ENCODE results near the gene PRM1. TPM values are rescaled to one million over a fixed set of nuclear protein-coding genes. Genes with fewer than 3 reads are reported as not detected.
A peak's percentile ranks its signal among the peaks of the same experiment; 100 is the strongest.

The PRM1 gene
- total and polyA plus RNA-seq, 2 donors = 0.34 TPM; not detected in 1

DNA sequence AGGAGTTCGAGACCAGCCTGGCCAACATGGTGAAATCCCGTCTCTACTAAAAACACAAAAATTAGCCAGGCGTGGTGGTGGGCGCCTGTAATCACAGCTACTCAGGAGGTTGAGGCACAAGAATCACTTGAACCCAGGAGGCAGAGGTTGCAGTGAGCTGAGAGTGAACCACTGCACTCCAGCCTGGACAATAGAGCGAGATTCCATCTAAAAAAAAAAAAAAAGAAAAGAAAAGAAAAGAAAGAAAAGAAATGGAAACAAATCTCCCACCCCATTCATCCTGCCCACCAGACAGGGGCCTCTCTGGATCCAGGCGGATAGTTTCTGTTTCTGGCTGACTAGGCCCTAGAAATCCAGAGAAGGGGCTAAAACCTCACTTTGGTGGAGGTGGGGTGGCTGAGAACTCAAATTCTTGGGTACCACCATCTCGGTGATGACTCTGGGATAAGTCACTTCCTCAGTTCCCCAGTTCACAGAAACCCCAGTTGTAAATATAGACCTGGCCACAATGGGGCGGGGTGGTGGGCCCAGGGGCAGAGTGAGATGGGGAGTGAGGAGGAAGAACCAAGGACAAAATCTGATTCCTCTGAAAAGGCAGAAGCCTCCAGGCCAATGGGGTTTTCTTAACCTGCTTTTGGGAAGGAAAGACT, 47.3 kb downstream of the PRM1 start:
- H3K9me3 ChIP-seq (ENCODE audit: control insufficient read depth in 2 of 2, insufficient read depth in 1 of 2, low read length in 1 of 2) = no peaks in the 10 kb centered on the region
- H3K36me3 ChIP-seq (ENCODE audit: control insufficient read depth in 2 of 2, insufficient read depth in 2 of 2, low read length in 1 of 2) = no peaks in the 10 kb centered on the region
- peak in 1 of 9 donors; percentile 60 for DNase-seq (ENCODE audit: low read depth in 6 of 9, low spot score in 9 of 9)
- H3K4me3 ChIP-seq (ENCODE audit: low read length in 2 of 2) = peak overlapping the region in 1 of 2 donors; percentile 16
- peak overlapping the region; percentile 91 to 93 for H3K27ac ChIP-seq (ENCODE audit: low read depth in 1 of 2, low read length in 1 of 2)
- 39% methylated on average over 8 of the region's 8 CpGs for WGBS
- H3K4me1 ChIP-seq (ENCODE audit: control insufficient read depth in 2 of 2, insufficient read depth in 2 of 2, low read length in 2 of 2) = peaks cover 21 to 73% of the 10 kb centered on the region in 2 donors
- H3K27me3 ChIP-seq (ENCODE audit: control insufficient read depth in 2 of 2, insufficient read depth in 1 of 2, low read length in 1 of 2) = no peaks in the 10 kb centered on the region

DNA sequence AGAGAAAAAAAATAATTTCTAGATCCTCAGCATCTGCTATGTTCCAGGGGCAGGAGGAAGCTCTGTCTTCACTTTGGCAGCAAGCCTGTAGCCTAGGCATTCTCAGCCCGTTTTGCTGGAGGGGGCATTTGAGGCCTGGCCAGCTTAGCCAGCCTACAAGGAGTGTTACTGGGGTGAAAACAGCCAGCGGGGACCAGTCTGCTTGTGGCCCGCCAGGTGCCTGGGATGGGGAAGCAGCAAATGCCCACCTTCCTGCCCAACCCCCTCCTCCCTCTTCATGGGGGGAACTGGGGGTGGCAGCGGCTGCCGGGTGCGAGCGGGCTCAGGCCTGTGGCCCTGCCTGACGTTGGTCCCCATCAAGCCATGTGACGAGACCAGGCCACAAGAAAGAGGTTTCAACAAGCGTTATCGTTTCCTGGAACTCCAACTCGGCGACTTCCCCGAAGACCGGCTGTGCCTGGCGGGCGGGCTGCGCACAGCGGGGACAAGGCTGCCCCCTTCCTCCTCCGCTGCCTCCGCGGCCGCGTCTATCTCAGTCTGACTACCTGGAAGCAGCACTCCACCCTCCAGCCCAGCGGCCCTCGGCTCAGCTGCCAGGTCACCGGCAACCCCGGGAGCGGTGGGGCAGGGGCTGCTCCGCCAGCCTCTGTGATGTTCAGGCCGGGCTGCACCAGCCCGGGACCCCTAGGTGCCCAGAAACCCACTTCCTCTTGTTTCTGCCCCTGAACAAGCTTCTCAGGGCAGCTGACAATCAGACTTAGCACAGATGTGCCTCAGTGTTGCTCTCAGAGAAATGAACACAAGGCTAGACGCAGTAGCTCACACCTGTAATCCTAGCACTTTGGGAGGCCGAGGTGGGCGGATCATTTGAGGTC, 48.0 kb downstream of the PRM1 start:
- Histone ChIP-seq H3K4me1 (ENCODE audit: control insufficient read depth in 2 of 2, insufficient read depth in 2 of 2, low read length in 2 of 2) (peaks cover 21 to 71% of the 10 kb centered on the region in 2 donors), H3K36me3 (ENCODE audit: control insufficient read depth in 2 of 2, insufficient read depth in 2 of 2, low read length in 1 of 2) (no peaks in the 10 kb centered on the region), H3K27me3 (ENCODE audit: control insufficient read depth in 2 of 2, insufficient read depth in 1 of 2, low read length in 1 of 2) (no peaks in the 10 kb centered on the region), H3K27ac (ENCODE audit: low read depth in 1 of 2, low read length in 1 of 2) (peak overlapping the region; percentile 91 to 93), H3K9me3 (ENCODE audit: control insufficient read depth in 2 of 2, insufficient read depth in 1 of 2, low read length in 1 of 2) (no peaks in the 10 kb centered on the region), H3K4me3 (ENCODE audit: low read length in 2 of 2) (peak overlapping the region in 1 of 2 donors; percentile 16)
- peak in 7 of 9 donors; percentile 69 to 91 (median 77) for DNase-seq (ENCODE audit: low read depth in 6 of 9, low spot score in 9 of 9)
- WGBS = 4% methylated on average over 35 of the region's 35 CpGs

DNA sequence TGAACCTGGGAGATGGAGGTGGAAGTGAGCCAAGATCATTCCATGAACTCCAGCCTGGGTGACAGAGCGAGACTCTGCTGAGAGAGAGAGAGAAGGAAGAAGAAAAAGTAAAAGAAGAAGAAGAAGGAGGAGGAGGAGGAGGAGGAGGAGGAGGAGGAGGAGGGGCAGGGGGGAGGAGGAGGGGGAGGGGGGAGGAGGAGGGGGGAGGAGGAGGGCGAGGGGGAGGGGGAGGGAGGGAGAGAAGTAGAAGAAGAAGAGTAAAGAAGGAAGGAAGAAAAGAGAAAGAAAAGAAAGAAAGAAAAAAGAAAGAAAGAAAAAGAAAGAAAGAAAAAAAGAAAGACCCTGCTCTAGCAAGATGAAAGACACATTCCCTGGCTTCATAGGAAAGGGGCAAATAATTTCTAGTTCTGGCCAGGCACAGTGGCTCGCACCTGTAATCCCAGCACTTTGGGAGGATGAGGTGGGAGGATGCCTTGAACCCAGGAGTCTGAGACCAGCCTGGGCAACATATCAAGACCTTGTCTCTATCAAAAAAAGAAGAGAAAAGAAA, 48.8 kb downstream of the PRM1 start:
- Histone ChIP-seq H3K27ac (ENCODE audit: low read depth in 1 of 2, low read length in 1 of 2) (peak overlapping the region; percentile 91 to 93), H3K4me1 (ENCODE audit: control insufficient read depth in 2 of 2, insufficient read depth in 2 of 2, low read length in 2 of 2) (peaks cover 21 to 69% of the 10 kb centered on the region in 2 donors), H3K9me3 (ENCODE audit: control insufficient read depth in 2 of 2, insufficient read depth in 1 of 2, low read length in 1 of 2) (no peaks in the 10 kb centered on the region), H3K4me3 (ENCODE audit: low read length in 2 of 2) (peak overlapping the region in 1 of 2 donors; percentile 16), H3K27me3 (ENCODE audit: control insufficient read depth in 2 of 2, insufficient read depth in 1 of 2, low read length in 1 of 2) (no peaks in the 10 kb centered on the region), H3K36me3 (ENCODE audit: control insufficient read depth in 2 of 2, insufficient read depth in 2 of 2, low read length in 1 of 2) (no peaks in the 10 kb centered on the region)
- DNase-seq (ENCODE audit: low read depth in 6 of 9, low spot score in 9 of 9) = no peak
- WGBS = 67% methylated on average over 2 of the region's 3 CpGs

DNA sequence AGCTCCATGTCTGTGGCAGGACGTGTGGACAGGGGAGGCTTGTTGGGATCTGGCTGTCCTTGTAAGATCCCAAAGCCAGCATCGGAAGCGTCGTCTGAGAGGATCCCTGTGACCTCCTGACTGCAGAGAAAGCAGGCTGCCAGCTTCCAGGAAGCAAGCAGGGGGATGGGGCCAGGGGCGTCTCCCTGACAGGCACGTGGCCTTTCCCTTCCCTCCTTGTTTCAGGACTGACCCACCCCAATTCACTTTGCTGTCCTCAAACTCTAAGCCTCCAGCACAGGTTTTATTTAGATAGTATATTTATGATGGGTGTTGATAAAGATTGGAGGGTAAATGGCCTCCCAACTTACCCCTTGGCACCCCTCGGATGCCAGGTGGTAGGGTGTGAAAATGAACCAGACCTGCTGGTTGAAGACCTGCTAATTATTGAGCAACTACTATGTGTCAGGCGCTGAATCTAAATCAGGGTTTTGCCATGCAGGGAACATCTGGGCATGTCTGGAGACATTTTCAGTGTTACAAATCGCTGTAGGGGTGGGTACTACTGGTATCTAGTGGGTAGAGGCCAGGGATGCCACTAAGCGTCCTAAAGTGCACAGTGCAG, 49.7 kb downstream of the PRM1 start:
- DNase-seq (ENCODE audit: low read depth in 6 of 9, low spot score in 9 of 9) = no peak
- H3K27me3 ChIP-seq (ENCODE audit: control insufficient read depth in 2 of 2, insufficient read depth in 1 of 2, low read length in 1 of 2) = no peaks in the 10 kb centered on the region
- H3K4me1 ChIP-seq (ENCODE audit: control insufficient read depth in 2 of 2, insufficient read depth in 2 of 2, low read length in 2 of 2) = peaks cover 21 to 70% of the 10 kb centered on the region in 2 donors
- H3K36me3 ChIP-seq (ENCODE audit: control insufficient read depth in 2 of 2, insufficient read depth in 2 of 2, low read length in 1 of 2) = no peaks in the 10 kb centered on the region
- H3K4me3 ChIP-seq (ENCODE audit: low read length in 2 of 2) = no peak overlapping the region
- no peaks in the 10 kb centered on the region for H3K9me3 ChIP-seq (ENCODE audit: control insufficient read depth in 2 of 2, insufficient read depth in 1 of 2, low read length in 1 of 2)
- peak overlapping the region in 1 of 2 donors; percentile 69 for H3K27ac ChIP-seq (ENCODE audit: low read depth in 1 of 2, low read length in 1 of 2)
- WGBS = 91% methylated on average over 10 of the region's 10 CpGs

Other genes with a start within 250 kb of the PRM1 start
- 8.3 TPM for gene SOCS1, start 25.1 kb downstream of the PRM1 start, total RNA-seq
- gene SOCS1, start 25.1 kb downstream of the PRM1 start, polyA plus RNA-seq = 109 TPM
- gene TNP2, start 12.0 kb downstream of the PRM1 start, total RNA-seq = not detected
- not detected for gene TNP2, start 12.0 kb downstream of the PRM1 start, polyA plus RNA-seq
- gene PRM3, start 7.7 kb downstream of the PRM1 start, total RNA-seq = not detected
- gene PRM3, start 7.7 kb downstream of the PRM1 start, polyA plus RNA-seq = not detected
- 0.28 TPM for gene PRM2, start 4.8 kb downstream of the PRM1 start, total RNA-seq
- 5.2 TPM for gene PRM2, start 4.8 kb downstream of the PRM1 start, polyA plus RNA-seq
- 29.2 TPM for gene RMI2, start 64.1 kb upstream of the PRM1 start, total RNA-seq
- 15.6 TPM for gene RMI2, start 64.1 kb upstream of the PRM1 start, polyA plus RNA-seq

Data from thymus (tissue), 11 donors.